EH (cell line): Measurements from ENCODE around the gene SCGB1A1.
A peak's percentile ranks its signal among the peaks of the same experiment; 100 is the strongest.

Experiments
- DNase-seq: peaks from one replicate; pipeline ENCODE4 v3.0.0-alpha.2; 2015; ENCODE audit warnings: low read depth

Gene SCGB1A1

DNA sequence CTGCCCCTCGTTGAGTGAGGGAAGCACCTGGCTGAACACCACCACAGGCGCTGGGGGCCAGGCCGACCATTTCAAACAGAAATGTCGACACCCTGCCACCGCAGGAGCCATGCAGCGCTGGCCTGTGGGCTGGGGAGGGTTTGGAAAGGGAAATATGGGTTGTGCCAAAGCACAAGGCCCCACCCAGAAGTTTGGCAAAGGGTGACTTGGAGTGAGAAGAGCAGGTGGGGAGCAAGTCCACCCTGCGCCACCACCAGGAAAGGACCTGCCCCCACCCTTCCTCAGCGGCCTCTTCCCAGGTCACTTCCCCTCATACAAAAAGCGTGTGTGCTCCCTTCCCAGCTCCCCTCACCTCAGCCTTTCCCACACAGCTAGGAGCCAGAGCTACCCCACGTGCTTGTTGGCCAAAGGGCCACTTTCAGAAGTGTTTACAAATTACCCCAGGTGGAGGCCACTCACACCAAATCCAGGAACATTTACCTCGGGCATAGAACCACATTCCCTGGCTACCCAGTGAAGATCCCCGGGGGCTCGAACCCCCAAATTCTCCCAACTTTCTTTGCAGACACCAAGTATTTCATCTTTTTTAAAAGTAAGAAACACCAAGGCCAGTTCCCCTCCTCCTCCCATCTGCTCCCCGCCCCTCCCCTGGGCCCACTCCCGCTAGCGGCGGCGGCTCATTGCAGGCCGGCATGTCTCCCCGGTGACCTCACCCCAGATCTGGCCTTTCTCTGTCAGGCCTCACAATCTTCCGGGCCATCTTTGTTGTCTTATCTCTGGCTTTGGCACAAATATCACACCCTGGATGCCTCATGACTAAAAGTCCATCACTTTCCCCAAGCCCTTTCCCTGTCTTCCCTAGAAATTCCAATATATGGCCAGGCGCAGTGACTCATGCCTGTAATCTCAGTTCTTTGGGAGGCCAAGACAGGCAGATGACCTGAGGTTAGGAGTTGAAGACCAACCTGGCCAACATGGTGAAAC is 20.5 kb upstream of the SCGB1A1 start:
- DNase-seq, result peak; percentile 86

DNA sequence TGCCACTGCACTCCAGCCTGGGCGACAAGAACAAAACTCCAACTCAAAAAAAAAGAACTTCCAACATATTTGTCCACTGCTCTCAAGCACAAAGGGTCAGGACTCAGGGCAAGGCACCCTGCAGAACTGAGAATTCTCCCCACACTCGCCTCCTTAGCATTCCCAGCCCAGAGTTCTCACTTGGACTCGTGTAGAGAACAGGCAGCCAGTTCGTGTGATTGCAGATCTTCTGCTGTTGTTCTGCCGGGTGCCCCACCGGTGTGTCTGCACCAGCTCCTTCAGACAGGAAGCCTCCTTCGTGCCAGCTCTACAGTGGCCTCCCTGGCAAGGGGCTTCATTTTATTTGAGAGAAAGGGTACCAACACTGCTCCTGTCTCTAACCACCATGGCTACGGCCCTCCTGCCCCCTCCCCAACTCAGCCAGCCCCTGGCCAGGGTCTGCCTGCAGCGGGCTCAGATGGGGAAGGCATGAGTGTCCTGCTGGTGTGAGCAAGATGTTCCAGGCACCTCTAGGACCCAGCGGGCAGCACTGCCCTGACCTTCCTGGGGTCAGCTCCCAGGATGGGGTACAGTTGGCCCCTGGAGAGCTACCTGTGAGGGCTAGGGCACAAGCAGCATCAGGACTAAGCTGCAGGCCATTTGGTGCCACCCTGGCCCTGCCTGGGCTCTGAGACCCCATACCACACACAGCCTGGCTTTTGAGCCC is 19.5 kb upstream of the SCGB1A1 start:
- DNase-seq, result peak; percentile 27

DNA sequence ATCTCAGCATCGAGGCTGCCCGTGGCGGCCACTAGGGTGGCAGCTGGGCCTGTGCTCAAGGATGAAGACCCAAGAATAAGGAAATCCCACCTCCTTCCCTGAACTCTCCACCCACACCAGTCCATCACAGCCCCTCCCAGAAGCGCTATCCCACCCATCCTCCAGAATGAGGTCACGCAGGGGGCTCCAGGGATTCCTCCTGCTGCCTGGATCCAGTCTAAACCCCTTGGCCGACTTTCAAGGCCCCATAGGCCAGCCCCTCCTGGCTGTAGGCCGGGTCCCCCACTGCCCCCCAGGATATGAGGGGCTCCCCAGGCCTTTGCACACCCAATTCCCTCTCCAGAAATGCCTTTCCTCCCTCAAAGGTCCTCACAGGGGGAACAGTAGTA is 19.0 kb upstream of the SCGB1A1 start:
- DNase-seq, result no peak

DNA sequence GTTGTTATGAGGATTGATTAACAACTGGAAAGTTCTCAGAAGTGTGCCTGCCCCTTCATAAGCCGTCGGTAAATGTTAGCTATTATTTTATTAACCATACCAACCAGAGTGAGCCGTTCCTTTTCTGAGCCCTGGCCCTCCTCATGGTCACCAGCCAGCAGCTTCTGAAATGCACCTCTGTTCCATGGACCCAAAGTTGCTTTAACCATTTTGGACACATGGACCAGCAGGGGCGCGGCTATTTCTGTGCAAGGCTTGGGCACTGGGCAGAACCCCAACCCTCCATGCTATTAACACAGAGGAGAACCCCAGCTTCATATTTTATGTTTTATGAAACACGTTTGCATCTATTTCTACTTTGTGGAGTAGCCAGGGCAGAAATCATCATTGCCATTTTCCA is 18.6 kb upstream of the SCGB1A1 start:
- DNase-seq, result no peak

DNA sequence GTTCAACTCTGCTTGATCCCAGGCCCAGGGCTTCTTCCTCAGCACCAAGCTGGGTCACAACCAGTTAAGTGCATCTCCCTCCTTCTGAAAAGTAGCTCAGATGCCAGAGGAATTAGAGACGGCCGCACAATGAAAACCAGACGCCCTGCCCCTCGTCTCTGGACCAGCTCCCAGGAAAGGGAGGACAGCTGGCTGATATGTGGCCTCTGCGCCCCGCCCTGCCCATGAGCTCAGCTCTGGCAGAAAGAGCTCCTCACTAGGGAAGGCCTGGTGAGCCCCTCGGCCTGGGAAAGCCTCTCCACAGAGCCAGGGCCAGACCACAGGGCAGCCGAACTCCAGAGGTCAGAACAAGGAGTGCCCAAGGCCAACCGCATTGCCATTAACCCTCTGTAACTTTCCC is 18.1 kb upstream of the SCGB1A1 start:
- DNase-seq, result peak; percentile 92

DNA sequence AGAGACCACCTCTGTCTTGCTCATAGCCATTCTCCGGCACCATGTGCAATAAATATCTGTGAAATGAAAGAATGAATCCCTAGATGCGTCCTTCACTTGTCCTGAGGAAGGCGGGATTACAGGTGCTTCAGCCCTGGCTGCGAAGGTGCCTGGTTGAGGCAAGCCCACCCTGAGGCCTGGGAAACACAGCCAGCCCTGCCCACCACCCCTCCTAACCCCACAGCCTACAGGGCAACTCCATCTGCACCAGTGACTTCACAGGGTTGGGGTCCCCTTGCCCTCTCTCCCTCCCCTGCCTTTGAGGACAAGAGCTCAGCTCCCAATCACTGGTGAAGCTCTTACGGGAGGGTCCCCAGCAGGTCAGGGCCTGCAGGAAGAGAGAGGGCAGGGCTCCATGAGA is 17.5 kb upstream of the SCGB1A1 start:
- no peak for DNase-seq

DNA sequence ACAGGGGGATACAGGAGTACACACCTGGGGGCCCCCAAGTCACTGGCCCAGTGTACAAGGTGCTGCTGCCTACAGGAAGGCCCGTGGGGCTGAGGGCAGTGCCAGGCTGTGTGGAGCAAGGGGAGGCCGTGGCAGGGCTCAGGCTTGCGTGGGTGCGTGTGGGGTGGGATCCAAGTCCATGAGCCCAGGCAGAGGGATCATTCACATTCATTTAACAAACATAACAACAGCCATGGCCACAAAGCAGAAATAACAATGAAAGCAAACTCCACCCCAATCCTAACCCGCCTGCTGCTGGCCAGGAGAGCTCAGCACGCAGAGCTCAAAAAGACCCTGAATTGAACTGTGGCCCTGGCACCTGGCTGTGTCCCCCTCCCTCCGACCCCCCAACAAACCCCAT is 17.0 kb upstream of the SCGB1A1 start:
- no peak for DNase-seq

DNA sequence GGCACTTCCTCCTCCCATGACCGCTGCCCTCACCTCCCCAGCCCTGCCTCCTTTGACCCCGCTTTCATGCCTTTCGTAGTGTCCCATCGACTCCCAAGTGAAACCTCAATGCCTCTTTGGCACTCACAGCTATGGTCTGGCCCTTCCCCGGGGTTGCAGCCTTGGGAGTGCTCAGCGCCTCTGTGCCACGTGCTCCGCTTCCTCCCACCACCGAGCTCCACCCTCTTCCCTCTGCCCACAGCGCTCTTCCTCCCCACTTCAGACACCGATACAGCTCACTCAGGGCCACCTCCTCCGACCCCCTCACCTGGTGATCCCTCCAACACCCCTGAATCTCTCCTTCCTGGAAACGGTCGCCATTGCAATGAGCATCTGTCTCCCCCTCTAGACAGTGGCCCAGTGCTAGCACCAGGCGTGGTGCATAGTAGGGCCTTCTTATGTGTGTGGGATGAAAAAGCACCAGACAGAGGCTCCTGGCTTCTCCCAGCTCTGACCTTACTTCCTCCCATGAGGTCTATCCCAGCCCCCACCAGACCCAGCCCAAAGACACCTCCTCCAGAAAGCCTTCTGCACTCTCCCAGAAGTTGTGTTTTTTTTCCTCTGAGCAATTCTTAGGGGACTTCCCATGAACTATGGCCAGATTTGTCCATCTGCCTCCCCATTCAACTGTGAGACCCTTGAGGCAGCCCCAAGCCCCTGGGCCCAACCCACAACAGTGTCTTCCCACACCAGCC is 16.4 kb upstream of the SCGB1A1 start:
- DNase-seq, result no peak

DNA sequence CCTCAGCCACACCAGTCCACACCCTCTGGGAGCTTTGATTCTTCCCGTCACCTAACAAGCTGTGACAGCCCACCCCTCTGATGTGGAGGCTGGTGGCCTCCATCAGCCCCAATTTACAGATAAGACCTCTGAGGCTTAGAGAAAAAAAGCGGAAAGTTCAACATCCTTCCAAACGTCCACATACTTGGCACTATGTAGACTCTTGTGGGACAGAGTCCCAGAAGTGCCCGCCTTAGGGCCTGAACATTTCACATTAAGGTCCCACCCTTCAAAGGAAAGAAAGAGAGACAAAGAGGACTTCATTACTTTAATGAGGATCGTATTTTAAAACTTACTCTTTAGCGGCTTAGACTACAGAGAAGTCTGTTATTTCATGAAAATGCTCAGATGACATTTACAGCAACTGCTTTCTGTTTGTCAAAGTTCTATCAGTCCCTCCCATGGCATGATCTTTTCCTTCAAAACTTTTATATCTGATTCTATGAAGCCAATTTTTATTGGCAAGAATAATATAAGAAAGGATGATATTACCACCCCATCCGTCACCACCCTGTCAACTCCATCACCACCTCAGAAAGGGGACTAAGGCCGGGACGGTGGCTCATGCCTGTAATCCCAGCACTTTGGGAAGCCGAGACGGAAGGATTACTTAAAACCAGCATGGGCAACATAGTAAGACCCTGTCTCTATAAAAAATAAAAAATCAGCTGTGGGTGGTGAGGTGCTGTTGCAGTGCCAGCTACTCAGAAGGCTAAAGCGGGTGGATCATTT is 15.7 kb upstream of the SCGB1A1 start:
- no peak for DNase-seq

DNA sequence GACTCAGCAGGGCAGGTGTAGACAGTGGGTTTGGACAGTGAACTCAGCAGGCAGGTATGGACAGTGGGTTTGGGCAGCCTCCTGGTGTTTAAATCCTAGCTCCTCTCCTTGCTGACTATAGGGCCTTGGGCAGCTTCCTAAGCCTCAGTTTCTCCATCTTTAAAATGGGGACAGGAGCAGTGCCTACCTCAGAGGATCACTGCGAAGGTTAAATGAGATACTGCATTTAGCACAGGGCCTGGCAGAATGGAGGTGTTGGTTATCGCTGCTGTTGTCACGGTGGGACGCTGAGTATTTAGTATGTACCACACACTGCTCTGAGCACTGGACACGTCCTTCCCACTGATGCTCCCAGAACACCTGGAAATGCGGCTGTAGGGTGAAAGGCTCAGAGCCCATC is 14.4 kb upstream of the SCGB1A1 start:
- DNase-seq, result no peak

DNA sequence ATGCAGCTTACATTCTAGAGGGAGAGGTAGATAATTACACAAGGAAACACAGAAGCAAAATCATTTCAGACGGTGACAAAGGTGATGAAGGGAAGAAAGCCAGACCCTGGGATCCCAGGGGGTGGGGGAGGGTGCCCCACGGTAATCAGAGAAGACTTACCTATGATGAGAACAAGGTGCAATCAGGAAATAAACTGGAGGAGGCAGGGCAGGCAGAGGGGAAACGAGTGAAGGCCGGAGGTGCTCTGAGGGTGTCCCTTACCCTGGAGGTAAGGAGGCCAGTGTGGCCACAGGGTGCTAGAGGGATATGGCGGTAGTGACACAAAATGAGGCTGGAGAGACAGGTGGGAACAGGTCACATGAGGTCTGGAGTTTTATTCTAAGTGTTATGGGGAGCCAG is 13.9 kb upstream of the SCGB1A1 start:
- DNase-seq, result no peak

DNA sequence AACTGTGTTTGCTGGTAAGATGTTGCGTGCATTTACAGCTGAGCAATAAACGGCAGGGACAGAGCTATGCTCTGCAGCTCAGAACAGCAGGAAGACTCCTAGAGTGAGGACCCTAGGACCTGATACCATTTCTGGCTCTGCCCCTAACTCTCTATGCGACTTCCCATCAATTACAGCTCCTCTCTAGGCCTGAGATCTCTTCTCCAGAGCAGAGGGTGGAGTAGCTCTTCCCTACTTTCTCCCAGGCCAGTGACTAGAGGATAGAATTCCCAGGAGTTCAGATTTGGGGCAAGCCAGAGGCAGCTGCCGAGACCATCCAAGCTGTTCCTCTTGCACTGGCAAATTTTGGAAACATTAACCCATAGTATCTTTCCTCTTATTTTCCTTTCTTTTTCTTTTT is 12.8 kb upstream of the SCGB1A1 start:
- no peak for DNase-seq

DNA sequence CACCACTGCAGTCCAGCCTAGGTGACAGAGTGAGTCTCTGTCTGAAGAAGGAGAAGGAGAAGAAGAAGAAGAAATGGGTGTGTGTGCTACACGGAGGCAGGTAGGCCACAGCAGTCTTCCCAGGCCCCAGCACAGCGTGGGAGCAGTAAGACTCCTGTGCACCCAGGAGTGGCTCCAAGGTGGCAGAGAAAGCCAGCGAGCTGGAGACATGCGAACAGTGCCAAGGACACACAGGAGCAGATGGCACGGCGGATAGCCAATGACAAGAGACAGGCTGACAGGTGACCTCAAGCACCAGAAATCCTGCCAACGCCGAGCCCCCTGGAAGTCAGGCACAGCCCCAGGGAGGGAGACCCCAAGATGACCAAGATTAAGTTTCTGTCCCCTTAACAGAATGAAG is 9.0 kb upstream of the SCGB1A1 start:
- DNase-seq, result no peak

DNA sequence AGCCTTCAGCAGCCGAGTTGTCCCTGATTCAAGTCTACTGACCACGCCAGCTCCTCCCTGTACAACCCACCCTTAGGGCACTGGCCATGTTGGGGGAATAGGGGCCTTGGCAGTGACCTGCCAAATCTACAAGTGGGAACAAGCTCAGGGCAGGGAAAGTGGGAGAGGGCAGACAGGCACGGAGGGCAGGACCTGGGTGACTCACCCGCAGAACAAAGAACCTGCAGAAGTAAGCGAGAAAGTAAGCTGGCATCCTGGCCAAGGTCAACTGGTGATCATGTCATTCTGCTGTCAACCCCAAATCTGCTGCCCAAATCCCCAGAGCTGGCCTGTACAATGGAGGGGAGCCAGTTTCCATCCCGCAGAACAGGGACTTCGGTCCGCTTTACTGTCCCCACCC is 7.9 kb upstream of the SCGB1A1 start:
- no peak for DNase-seq

DNA sequence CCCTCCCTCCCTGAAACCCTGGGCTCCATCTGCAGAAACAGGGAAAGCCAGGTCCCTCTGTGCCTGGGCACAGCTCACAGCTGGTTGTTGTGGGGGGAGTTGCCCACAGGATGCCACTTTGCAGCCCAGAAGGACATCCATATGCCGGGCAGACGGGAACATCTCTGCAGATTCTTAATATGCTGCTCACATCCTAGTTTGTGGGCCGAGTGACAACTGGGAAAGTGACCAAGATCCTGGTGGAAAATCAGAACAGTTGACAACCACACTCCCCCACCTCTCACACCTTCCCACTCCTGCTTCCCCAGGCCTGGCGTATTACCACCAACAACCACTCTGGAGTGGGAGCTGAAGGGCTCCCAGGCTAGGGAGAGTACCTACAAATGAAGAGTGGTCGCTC is 7.3 kb upstream of the SCGB1A1 start:
- no peak for DNase-seq

DNA sequence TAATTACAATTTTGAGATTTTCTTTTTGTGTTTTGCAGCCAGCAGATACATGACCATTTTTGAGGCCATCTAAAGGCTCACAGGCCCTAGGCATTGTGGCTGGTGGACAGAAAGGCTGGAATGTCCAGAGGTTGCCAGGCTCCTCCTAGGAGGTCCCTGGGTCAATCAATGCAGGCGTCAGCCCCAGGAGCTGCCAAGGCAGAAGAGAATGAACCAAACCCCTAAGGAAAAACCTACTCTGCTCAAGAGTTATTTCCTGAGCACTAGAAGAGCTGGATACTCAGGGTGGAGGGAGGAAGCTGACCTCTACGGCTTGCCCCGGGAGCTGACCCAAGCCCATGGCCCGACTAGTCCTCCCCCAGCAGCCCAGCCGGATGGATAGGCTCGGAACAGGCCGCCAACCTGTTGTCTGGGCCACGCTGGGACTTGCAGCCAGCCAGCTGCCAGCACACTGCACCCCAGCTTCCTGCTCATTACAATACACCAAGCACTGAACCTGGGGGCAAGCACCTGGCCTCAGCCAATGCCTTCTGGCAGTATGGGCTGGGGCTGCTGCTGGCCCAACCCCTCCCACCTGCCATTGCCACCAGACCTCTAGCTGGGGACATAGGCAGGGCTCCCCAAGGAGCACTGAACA is 5.7 kb upstream of the SCGB1A1 start:
- no peak for DNase-seq

DNA sequence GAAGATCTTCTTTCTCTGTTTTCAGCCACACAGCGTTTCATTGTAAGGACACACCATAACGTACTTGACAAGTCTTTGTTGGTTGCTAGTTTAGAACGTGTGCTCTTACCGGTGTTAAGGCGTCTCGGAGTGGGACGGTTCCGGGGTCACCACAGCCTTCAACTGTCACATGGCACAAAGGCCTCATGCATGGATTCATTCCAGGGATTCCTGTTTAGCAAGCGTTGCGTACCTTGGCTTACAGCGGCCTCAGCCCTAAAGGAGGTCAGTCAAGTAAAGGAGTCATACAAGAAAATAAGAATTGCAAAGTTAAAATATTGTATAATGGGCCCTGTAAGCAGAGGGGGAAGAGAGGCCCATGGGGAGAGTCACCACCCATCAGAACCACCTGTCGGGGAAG is 2.2 kb upstream of the SCGB1A1 start:
- DNase-seq, result no peak

DNA sequence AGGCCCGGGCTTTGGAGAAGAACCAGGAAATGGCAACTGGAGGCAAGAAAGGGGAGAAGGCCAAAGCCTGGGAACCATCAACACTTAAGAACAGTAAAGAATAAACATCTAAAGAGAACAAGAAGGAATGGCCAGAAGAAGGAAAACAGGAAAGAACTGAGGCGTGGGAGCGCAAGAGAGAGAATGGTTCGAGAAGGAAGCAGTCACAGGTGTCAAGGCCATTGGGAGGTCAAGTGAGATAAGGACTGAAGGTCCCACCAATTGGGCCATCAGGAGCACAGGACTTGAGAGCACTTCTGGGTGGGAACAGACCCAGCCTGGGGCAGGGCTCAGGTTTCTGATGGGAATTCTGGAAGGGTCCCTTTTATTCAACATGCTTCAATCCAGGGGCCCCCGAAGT is 697 bp upstream of the SCGB1A1 start:
- no peak for DNase-seq

DNA sequence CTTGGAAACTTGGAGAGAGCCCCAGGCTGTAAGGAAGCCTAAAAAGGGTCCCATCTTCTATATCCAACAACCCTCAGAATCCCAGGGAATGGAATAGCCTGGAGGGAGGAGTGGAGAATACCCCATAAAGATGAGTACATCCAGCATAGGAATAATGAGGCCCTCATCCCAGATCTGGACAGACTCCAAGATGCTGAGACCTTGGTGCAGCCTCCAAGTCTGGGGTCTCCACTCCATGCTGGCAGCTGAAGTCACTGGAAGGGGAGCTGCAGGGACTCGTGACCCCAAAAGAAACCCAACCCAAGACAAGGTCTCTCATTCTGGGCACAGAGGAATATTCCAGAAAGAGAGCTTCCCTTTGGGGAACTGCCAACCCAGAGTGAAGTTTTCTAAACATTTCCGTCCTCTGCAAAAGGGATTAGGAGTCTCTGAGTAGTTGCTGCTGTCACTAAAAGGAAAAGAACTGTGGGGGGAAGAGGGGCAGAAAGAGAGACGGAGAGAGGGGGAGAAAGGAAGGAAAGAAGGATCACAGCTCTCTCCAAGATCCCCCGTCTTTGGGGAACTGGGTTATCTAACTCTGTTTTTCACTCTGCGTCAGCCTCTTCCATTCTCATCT is 589 bp downstream of the SCGB1A1 start:
- DNase-seq, result no peak

DNA sequence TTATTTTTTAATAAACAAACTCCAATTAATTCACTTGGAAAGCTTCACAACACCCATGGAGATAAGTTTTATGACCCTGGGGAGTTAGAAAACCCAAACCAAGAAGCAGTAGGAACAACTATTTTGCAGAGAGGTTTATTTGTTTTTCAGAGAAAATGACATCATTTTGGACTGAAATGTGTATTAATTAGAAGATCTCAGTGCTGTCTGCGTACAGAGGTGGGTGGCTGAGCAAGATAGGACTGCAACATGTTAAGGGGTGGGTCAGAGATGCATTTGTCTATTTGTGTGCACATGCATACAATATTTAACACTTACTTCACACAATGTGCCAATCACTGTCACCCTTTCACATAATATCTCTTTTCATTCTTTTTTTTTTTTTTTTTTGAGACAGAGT is 1.1 kb downstream of the SCGB1A1 start:
- DNase-seq, result peak; percentile 24

DNA sequence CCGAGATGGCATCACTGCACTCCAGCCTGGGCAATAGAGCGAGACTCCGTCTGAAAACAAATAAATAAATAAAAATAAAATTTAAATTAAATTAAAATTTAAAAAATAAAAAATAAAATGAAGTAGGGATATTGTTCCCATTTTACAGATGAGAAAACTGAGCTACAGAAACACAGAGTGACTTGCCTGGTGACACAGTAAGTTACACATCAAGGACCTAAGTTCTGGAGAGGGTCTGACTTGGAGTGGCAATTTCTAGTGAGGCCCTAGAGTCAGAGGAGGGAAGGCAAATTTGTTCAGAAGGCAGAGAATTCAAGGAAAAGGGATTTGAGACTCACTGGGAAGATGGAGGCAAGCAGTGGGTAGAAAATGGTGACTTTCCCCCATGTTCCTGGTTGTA is 2.0 kb downstream of the SCGB1A1 start:
- no peak for DNase-seq
